Right renal pelvis (tissue), 4 donors: Measurements from ENCODE around the gene SPP2. TPM values are rescaled to one million over a fixed set of nuclear protein-coding genes. Genes with fewer than 3 reads are reported as not detected.

Experiments
- polyA plus RNA-seq, 4 donors: library from polyadenylated mRNA; unstranded; fragments of 120-200 nt; gene quantifications; one replicate each; pipeline ENCODE4 v1.2.1, GENCODE V29; 2013; ENCODE audit not compliant: insufficient read length in 4 of 4

Gene SPP2
- polyA plus RNA-seq, 4 donors, result not detected

Other genes with a start within 250 kb of the SPP2 start
- 10 to 100 TPM; 20.0 to 24.4 (median 23.2) TPM for gene HJURP, start 196.2 kb upstream of the SPP2 start, polyA plus RNA-seq
- gene TRPM8, start 133.3 kb upstream of the SPP2 start, polyA plus RNA-seq, result under 1 TPM in 3 of 4 donors, not detected in 1; 0.10 to 0.31 (median 0.23) TPM